Measurements from ENCODE around the gene ALK.

DNA sequence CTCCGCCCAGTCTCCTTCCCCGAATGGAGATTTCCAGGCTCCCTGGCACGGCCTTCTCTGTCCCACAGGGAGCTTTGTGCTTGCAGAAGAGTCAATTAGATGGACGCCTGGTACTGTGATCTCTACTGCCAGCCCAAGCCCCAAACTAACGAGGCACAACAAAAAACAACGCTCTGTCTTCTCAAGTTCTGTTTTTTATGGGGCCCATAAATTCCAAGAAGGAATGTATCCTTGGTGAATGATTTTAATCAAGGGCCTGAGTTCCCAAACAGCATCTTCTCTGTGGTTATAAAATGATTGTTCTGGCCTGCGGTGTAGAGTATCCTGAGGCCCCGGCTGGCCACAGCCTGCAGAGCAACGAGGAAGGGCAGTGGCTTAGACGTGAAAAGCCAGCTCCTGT is 586.7 kb downstream of the ALK start:
- TF ChIP-seq EP300 (IDR thresholded peaks at IDR 0.05), result no peak
- TF ChIP-seq POLR2A (IDR thresholded peaks at IDR 0.05), result no peak

All from sigmoid colon (tissue), 4 donors.